Parathyroid adenoma (tissue), 2 donors: ENCODE results near the gene HKDC1.

Experiments used
- H2AFZ ChIP-seq: fragments of 300-600 bp; sonication (generic); one replicate; pipeline ENCODE4 v1.7.0; 2017; ENCODE audit warnings: antibody characterized with exemption, mild to moderate bottlenecking
- H3K27ac ChIP-seq: fragments of 300-600 bp; sonication (generic); one replicate; pipeline ENCODE4 v1.7.0; 2017
- H3K27me3 ChIP-seq: fragments of 300-600 bp; sonication (generic); one replicate; pipeline ENCODE4 v1.7.0; 2017; ENCODE audit warnings: low read length; ENCODE audit not compliant: control insufficient read depth, insufficient read depth
- H3K36me3 ChIP-seq: fragments of 300-600 bp; sonication (generic); one replicate; pipeline ENCODE4 v1.7.0; 2017; ENCODE audit warnings: low read length; ENCODE audit not compliant: control insufficient read depth, insufficient read depth
- H3K4me1 ChIP-seq: fragments of 300-600 bp; sonication (generic); one replicate; pipeline ENCODE4 v1.7.0; 2017; ENCODE audit warnings: control low read depth
- H3K4me2 ChIP-seq: fragments of 300-600 bp; sonication (generic); one replicate; pipeline ENCODE4 v1.7.0; 2017; ENCODE audit warnings: low read length
- H3K4me3 ChIP-seq: fragments of 300-600 bp; sonication (generic); one replicate; pipeline ENCODE4 v1.7.0; 2017; ENCODE audit warnings: low read depth, low read length
- H3K79me2 ChIP-seq: fragments of 300-600 bp; sonication (generic); one replicate; pipeline ENCODE4 v1.7.0; 2017; ENCODE audit warnings: control low read depth
- H3K9ac ChIP-seq: fragments of 300-600 bp; sonication (generic); one replicate; pipeline ENCODE4 v1.7.0; 2017; ENCODE audit warnings: mild to moderate bottlenecking
- H3K9me3 ChIP-seq: fragments of 300-600 bp; sonication (generic); one replicate; pipeline ENCODE4 v1.7.0; 2017; ENCODE audit warnings: low read length; ENCODE audit not compliant: control insufficient read depth
- CTCF ChIP-seq: fragments of 300-600 bp; sonication (generic); IDR thresholded peaks from one replicate; pipeline ENCODE4 v1.7.0; 2017; ENCODE audit warnings: antibody characterized with exemption, mild to moderate bottlenecking
- donor health status: primary hyperparathyroidism.

Gene HKDC1

GRCh38 chr10:69224862-69225657, 4.9 kb downstream of the HKDC1 start:
- H3K27ac ChIP-seq, result no peak overlapping the region
- H3K4me3 ChIP-seq, result no peak overlapping the region
- H3K9ac ChIP-seq, result no peak overlapping the region

GRCh38 chr10:69225681-69226080, 5.5 kb downstream of the HKDC1 start:
- no peak for TF ChIP-seq CTCF
- no peak overlapping the region for H3K4me3 ChIP-seq
- no peak overlapping the region for H3K4me2 ChIP-seq
- no peak overlapping the region for H3K9ac ChIP-seq
- H3K9me3 ChIP-seq, result no peaks in the 10 kb centered on the region
- H3K4me1 ChIP-seq, result peaks cover 5% of the 10 kb centered on the region
- no peak overlapping the region for H2AFZ ChIP-seq
- H3K27me3 ChIP-seq, result no peaks in the 10 kb centered on the region
- peaks cover 2% of the 10 kb centered on the region for H3K79me2 ChIP-seq
- no peaks in the 10 kb centered on the region for H3K36me3 ChIP-seq
- H3K27ac ChIP-seq, result no peak overlapping the region

More at GRCh38 chr10:69224862-69225657, 4.9 kb downstream of the HKDC1 start:
- H3K4me2 ChIP-seq, result no peak overlapping the region
- H3K79me2 ChIP-seq, result peaks cover 2% of the 10 kb centered on the region
- no peaks in the 10 kb centered on the region for H3K9me3 ChIP-seq
- H3K36me3 ChIP-seq, result no peaks in the 10 kb centered on the region
- no peak for TF ChIP-seq CTCF
- H3K27me3 ChIP-seq, result no peaks in the 10 kb centered on the region
- peaks cover 5% of the 10 kb centered on the region for H3K4me1 ChIP-seq
- H2AFZ ChIP-seq, result no peak overlapping the region

GRCh38 chr10:69226919-69227450, 6.9 kb downstream of the HKDC1 start:
- no peaks in the 10 kb centered on the region for H3K36me3 ChIP-seq
- no peak overlapping the region for H3K4me2 ChIP-seq
- TF ChIP-seq CTCF, result no peak
- no peak overlapping the region for H3K4me3 ChIP-seq
- no peaks in the 10 kb centered on the region for H3K27me3 ChIP-seq
- no peak overlapping the region for H3K27ac ChIP-seq
- H3K9ac ChIP-seq, result no peak overlapping the region
- no peaks in the 10 kb centered on the region for H3K9me3 ChIP-seq
- no peak overlapping the region for H2AFZ ChIP-seq
- peaks cover 2% of the 10 kb centered on the region for H3K79me2 ChIP-seq
- peaks cover 5% of the 10 kb centered on the region for H3K4me1 ChIP-seq

GRCh38 chr10:69228151-69228550, 8.0 kb downstream of the HKDC1 start:
- no peak for TF ChIP-seq CTCF
- no peak overlapping the region for H3K27ac ChIP-seq
- H3K4me1 ChIP-seq, result no peaks in the 10 kb centered on the region

GRCh38 chr10:69229616-69229916, 9.4 kb downstream of the HKDC1 start:
- Histone ChIP-seq H3K27ac (no peak overlapping the region), H3K27me3 (no peaks in the 10 kb centered on the region)

More at GRCh38 chr10:69228151-69228550, 8.0 kb downstream of the HKDC1 start:
- Histone ChIP-seq H3K9me3 (no peaks in the 10 kb centered on the region), H2AFZ (no peak overlapping the region), H3K4me3 (no peak overlapping the region), H3K79me2 (no peaks in the 10 kb centered on the region), H3K9ac (no peak overlapping the region), H3K36me3 (no peaks in the 10 kb centered on the region), H3K4me2 (no peak overlapping the region), H3K27me3 (no peaks in the 10 kb centered on the region)

More at GRCh38 chr10:69229616-69229916, 9.4 kb downstream of the HKDC1 start:
- Histone ChIP-seq H3K79me2 (no peaks in the 10 kb centered on the region), H3K4me2 (no peak overlapping the region), H3K36me3 (no peaks in the 10 kb centered on the region), H2AFZ (peak overlapping the region; percentile 17), H3K9ac (no peak overlapping the region), H3K9me3 (no peaks in the 10 kb centered on the region), H3K4me3 (no peak overlapping the region), H3K4me1 (no peaks in the 10 kb centered on the region)
- no peak for TF ChIP-seq CTCF
